Nephron (organoid): ENCODE results near the gene LEO1.

ENCODE experiments used
- H3K27ac Mint-ChIP-seq, 3 experiments: 2 replicates each; pipeline ENCODE4 v1.8.0; 2020; ENCODE audit warnings: mixed read lengths in 3 of 3, mild to moderate bottlenecking in 2 of 3, moderate library complexity in 1 of 3
- H3K27me3 Mint-ChIP-seq: 2 replicates; pipeline ENCODE4 v1.8.0; 2021; ENCODE audit warnings: low read depth, mild to moderate bottlenecking, moderate library complexity, mixed read lengths
- H3K36me3 Mint-ChIP-seq: 2 replicates; pipeline ENCODE4 v1.8.0; 2020; ENCODE audit warnings: low read depth, mixed read lengths
- H3K4me1 Mint-ChIP-seq: 2 replicates; pipeline ENCODE4 v1.8.0; 2020; ENCODE audit warnings: mixed read lengths
- H3K4me3 Mint-ChIP-seq, 3 experiments: 2 replicates each; pipeline ENCODE4 v1.8.0; 2020; ENCODE audit warnings: mild to moderate bottlenecking in 3 of 3, mixed read lengths in 3 of 3, moderate library complexity in 2 of 3
- H3K9me3 Mint-ChIP-seq: 2 replicates; pipeline ENCODE4 v1.8.0; 2020; ENCODE audit warnings: mixed read lengths
- TF ChIP-seq, protein P1 (sequence below), 3 experiments: fragments of 200-600 bp; sonication (generic); IDR thresholded peaks; one replicate each; pipeline ENCODE4 v1.5.0; 2021; ENCODE audit warnings: antibody characterized with exemption in 3 of 3; ENCODE audit not compliant: unreplicated experiment in 3 of 3

The LEO1 gene

DNA sequence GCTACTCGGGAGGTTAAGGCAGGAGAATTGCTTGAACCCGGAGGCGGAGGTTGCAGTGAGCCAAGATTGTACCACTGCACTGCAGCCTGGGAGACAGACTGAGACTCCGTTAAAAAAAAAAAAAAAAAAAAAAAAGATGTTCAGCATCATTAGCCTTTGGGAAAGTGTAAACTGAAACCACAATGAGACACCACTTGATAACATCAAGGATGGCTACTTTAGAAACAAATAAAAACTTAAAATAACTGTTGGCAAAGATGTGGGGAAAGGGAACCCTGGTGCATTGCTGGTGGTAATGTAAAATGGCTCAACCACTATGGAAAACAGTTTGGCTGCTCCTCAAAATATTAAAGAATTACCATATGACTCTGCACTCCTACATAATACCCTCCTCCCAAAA, 1.9 kb downstream of the LEO1 start:
- peaks cover 40% of the 10 kb centered on the region for H3K36me3 Mint-ChIP-seq
- peaks cover 17% of the 10 kb centered on the region for H3K4me1 Mint-ChIP-seq
- H3K27me3 Mint-ChIP-seq = no peaks in the 10 kb centered on the region
- H3K4me3 Mint-ChIP-seq = peak overlapping the region; percentile 94 to 96 (median 95)
- TF ChIP-seq, protein P1, sequence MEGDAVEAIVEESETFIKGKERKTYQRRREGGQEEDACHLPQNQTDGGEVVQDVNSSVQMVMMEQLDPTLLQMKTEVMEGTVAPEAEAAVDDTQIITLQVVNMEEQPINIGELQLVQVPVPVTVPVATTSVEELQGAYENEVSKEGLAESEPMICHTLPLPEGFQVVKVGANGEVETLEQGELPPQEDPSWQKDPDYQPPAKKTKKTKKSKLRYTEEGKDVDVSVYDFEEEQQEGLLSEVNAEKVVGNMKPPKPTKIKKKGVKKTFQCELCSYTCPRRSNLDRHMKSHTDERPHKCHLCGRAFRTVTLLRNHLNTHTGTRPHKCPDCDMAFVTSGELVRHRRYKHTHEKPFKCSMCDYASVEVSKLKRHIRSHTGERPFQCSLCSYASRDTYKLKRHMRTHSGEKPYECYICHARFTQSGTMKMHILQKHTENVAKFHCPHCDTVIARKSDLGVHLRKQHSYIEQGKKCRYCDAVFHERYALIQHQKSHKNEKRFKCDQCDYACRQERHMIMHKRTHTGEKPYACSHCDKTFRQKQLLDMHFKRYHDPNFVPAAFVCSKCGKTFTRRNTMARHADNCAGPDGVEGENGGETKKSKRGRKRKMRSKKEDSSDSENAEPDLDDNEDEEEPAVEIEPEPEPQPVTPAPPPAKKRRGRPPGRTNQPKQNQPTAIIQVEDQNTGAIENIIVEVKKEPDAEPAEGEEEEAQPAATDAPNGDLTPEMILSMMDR (IDR thresholded peaks at IDR 0.05; ENCODE audit: unreplicated experiment in 3 of 3) = no peak
- peaks cover 14% of the 10 kb centered on the region for H3K9me3 Mint-ChIP-seq
- no peak overlapping the region for H3K27ac Mint-ChIP-seq

DNA sequence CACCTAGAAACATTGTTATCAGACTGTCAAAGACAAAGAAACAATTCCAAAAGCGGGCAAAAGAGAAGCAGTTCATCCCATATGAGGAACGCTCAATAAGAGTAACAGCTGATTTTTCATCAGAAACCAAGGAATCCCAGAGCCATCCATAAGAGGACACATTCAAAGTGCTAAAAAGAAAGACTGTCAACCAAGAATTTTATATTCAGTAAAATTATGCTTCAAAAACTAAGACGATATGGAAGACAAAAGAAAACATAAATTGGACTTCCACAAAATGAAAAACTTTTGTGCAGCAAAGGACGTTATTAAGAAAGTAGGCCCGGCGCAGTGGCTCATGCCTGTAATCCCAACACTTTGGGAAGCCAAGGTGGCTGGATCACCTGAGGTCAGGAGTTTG, 4.0 kb downstream of the LEO1 start:
- Mint-ChIP-seq H3K27me3 (no peaks in the 10 kb centered on the region), H3K4me1 (peaks cover 17% of the 10 kb centered on the region), H3K27ac (no peak overlapping the region), H3K4me3 (peak overlapping the region; percentile 3 to 75 (median 27)), H3K9me3 (peaks cover 14% of the 10 kb centered on the region), H3K36me3 (peaks cover 58% of the 10 kb centered on the region)
- TF ChIP-seq, protein P1 (IDR thresholded peaks at IDR 0.05; ENCODE audit: unreplicated experiment in 3 of 3) = no peak

DNA sequence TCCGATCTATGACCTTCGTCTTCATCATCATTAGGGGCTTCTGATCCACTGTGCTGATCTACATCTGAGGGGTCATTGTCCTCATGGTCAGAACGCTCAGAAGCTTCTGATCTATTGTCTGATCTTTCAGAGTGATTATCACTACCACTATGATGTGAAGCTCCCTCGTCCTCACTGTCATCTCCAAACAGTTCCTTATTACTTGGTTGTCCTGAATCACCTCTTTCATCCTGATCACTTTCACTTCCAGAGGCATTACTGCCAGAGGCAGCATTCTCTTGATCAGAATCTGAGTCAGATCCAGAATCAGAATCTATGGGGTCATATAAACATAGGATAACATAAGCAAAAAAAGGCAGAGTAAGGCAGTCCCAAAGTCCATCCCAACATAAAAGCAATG, 5.4 kb downstream of the LEO1 start:
- Mint-ChIP-seq H3K4me3 (peak overlapping the region in 1 of 3 experiments; percentile 8), H3K27ac (no peak overlapping the region), H3K27me3 (no peaks in the 10 kb centered on the region), H3K9me3 (peaks cover 11% of the 10 kb centered on the region), H3K36me3 (peaks cover 65% of the 10 kb centered on the region), H3K4me1 (peaks cover 10% of the 10 kb centered on the region)
- TF ChIP-seq, protein P1 (IDR thresholded peaks at IDR 0.05; ENCODE audit: unreplicated experiment in 3 of 3) = no peak

DNA sequence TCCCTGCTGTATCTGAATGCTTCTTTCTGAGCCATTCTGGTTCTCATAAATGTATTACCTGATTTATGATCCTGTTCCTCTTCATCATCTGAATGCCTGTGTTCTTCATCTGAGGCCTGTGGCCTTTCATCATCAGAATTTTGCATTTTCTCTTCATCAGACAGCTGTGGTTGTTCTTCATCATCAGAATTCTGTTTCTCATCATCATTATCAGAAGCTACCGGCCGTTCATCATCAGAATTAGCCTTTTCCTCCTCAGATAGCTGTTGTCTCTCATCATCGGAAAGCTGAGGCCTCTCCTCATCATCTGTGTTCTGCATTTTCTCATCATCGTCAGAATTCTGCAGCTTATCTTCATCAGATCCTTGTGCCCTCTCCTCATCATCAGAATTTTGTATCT, 5.9 kb downstream of the LEO1 start:
- H3K4me1 Mint-ChIP-seq = peaks cover 5% of the 10 kb centered on the region
- H3K4me3 Mint-ChIP-seq = no peak overlapping the region
- TF ChIP-seq, protein P1 (IDR thresholded peaks at IDR 0.05; ENCODE audit: unreplicated experiment in 3 of 3) = no peak
- H3K27me3 Mint-ChIP-seq = no peaks in the 10 kb centered on the region
- peaks cover 64% of the 10 kb centered on the region for H3K36me3 Mint-ChIP-seq
- peaks cover 11% of the 10 kb centered on the region for H3K9me3 Mint-ChIP-seq
- no peak overlapping the region for H3K27ac Mint-ChIP-seq

DNA sequence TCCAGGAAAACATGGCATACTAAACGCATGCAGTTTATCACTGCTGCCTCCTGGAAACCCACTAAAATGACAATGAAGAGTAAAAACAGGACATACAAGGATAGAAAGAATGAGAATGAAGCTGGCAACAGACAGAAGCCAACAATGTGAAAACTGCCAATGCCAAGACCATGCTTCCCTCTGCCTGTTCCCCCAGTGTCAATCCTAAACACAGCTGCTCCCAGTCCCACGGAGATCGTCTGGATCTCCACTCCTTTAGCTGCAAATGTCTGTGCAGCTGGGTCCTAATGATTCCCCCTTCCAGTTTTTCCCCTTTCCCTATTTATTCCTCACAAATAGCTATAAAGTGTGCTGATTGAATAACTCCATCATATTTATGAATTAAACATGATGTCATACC, 16.1 kb downstream of the LEO1 start:
- Mint-ChIP-seq H3K36me3 (peaks cover 75% of the 10 kb centered on the region), H3K4me1 (no peaks in the 10 kb centered on the region), H3K4me3 (no peak overlapping the region), H3K27ac (no peak overlapping the region), H3K9me3 (no peaks in the 10 kb centered on the region), H3K27me3 (no peaks in the 10 kb centered on the region)
- TF ChIP-seq, protein P1 (IDR thresholded peaks at IDR 0.05; ENCODE audit: unreplicated experiment in 3 of 3) = no peak

DNA sequence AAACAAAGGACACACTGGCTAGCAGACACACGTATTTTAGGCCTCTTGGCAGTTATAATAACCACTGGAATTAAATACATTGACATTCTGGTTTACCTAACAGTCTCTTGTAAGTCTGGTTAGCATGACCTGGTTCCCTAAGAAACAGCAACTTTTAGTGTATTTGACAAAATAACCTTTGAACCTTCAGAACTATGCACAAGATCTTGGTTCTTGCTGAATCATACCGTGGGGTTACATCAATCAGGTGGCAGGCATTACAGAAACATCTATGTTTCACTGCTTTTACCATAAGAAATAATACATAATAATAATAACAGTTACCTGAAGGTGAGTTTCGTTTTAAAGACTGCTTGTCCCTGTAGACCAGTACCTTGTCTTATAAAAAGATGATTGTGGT, 18.8 kb downstream of the LEO1 start:
- TF ChIP-seq, protein P1 (IDR thresholded peaks at IDR 0.05; ENCODE audit: unreplicated experiment in 3 of 3) = no peak
- H3K9me3 Mint-ChIP-seq = no peaks in the 10 kb centered on the region
- H3K27ac Mint-ChIP-seq = no peak overlapping the region
- no peaks in the 10 kb centered on the region for H3K27me3 Mint-ChIP-seq
- no peaks in the 10 kb centered on the region for H3K4me1 Mint-ChIP-seq
- peaks cover 76% of the 10 kb centered on the region for H3K36me3 Mint-ChIP-seq
- H3K4me3 Mint-ChIP-seq = no peak overlapping the region
